Measurements from ENCODE around the gene RNU6-1.

DNA sequence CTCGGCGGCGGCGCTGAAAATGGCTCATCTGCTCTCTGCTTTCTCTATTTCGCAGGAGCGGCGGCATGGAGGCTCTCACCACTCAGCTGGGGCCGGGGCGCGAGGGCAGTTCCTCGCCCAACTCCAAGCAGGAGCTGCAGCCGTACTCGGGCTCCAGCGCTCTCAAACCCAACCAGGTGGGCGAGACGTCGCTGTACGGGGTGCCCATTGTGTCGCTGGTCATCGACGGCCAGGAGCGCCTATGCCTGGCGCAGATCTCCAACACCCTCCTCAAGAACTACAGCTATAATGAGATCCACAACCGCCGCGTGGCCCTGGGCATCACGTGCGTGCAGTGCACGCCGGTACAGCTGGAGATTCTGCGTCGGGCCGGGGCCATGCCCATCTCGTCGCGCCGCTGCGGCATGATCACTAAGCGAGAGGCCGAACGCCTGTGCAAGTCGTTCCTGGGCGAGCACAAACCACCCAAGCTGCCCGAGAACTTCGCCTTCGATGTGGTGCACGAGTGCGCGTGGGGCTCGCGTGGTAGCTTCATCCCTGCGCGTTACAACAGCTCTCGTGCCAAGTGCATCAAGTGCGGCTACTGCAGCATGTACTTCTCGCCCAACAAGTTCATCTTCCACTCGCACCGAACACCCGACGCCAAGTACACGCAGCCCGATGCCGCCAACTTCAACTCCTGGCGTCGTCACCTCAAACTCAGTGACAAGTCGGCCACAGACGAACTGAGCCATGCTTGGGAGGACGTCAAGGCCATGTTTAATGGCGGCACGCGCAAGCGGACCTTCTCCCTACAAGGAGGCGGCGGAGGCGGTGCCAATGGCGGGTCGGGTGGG is 13.7 kb downstream of the RNU6-1 start:
- TF ChIP-seq, protein P1, sequence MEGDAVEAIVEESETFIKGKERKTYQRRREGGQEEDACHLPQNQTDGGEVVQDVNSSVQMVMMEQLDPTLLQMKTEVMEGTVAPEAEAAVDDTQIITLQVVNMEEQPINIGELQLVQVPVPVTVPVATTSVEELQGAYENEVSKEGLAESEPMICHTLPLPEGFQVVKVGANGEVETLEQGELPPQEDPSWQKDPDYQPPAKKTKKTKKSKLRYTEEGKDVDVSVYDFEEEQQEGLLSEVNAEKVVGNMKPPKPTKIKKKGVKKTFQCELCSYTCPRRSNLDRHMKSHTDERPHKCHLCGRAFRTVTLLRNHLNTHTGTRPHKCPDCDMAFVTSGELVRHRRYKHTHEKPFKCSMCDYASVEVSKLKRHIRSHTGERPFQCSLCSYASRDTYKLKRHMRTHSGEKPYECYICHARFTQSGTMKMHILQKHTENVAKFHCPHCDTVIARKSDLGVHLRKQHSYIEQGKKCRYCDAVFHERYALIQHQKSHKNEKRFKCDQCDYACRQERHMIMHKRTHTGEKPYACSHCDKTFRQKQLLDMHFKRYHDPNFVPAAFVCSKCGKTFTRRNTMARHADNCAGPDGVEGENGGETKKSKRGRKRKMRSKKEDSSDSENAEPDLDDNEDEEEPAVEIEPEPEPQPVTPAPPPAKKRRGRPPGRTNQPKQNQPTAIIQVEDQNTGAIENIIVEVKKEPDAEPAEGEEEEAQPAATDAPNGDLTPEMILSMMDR (conservative IDR thresholded peaks at IDR 0.05; ENCODE audit: low read depth, low read length), result no peak
- peak; percentile 99 for TF ChIP-seq EZH2 (IDR thresholded peaks at IDR 0.05; ENCODE audit: borderline replicate concordance, low read depth, low read length, poor library complexity, severe bottlenecking)

All from A673 (cell line).